Measurements from ENCODE around the gene OR2T27. TPM values are rescaled to one million over a fixed set of nuclear protein-coding genes. Genes with fewer than 3 reads are reported as not detected.

Gene OR2T27
- total and polyA plus RNA-seq, 2 of the 4 experiments (the other 2 are of a cell fraction) = not detected

- BruUV-seq (replicated peaks) = no TSS peak
- no peaks in the 10 kb centered on the region for H3K79me1 ChIP-seq (ENCODE audit: low read depth in 1 of 2, low read length in 2 of 2)
- no peak overlapping the region for H2BK120ac ChIP-seq (ENCODE audit: low read depth, low read length)
- no CpG with 5 or more reads among the region's 2 CpGs for WGBS, 2 experiments (ENCODE audit: extremely low coverage in 2 of 2, insufficient read length in 1 of 2)
- dilution Hi-C loops (cut with HindIII; ENCODE audit: low sequenced_read_pairs, unreplicated experiment) = no loop called here
- H3K9ac ChIP-seq (ENCODE audit: low read depth, low read length) = no peak overlapping the region
- H2AK9ac ChIP-seq (replicated peaks; ENCODE audit: low read depth, low read length, poor library complexity) = no peak overlapping the region
- peaks cover 12% of the 10 kb centered on the region; the same call in 1 of the 2 replicates for H3K9me3 ChIP-seq (ENCODE audit: control insufficient read depth, insufficient read depth, low read length)
- no peak overlapping the region for H4K5ac ChIP-seq (ENCODE audit: low read depth, low read length)
- no peaks in the 10 kb centered on the region for H3K9me1 ChIP-seq (ENCODE audit: insufficient read depth, low read length)
- no peaks in the 10 kb centered on the region for H3K4me1 ChIP-seq (ENCODE audit: control insufficient read depth, insufficient read depth, low read length)
- H2BK5ac ChIP-seq (ENCODE audit: low read depth, low read length, poor library complexity, severe bottlenecking) = no peak overlapping the region
- no peak overlapping the region for H3K23ac ChIP-seq (ENCODE audit: low read depth, low read length)
- H4K20me1 ChIP-seq (ENCODE audit: insufficient read depth, low read length) = no peaks in the 10 kb centered on the region
- H3K36me3 ChIP-seq (ENCODE audit: control insufficient read depth, insufficient read depth, low read length) = no peaks in the 10 kb centered on the region
- ATAC-seq (ENCODE audit: low read depth) (no peak), DNase-seq (no peak)
- ChIA-PET CTCF (no interaction called here), POLR2A (ENCODE audit: unreplicated experiment) (no interaction called here)
- intact Hi-C loops (cut with micrococcal nuclease) = no loop called here
- H3K14ac ChIP-seq (replicated peaks; ENCODE audit: low read depth, low read length) = no peak overlapping the region
- no peak overlapping the region for H3K56ac ChIP-seq (ENCODE audit: extremely low read depth, insufficient read depth, low read length)
- no peak overlapping the region for H2BK20ac ChIP-seq (ENCODE audit: low read depth, low read length)
- no peaks in the 10 kb centered on the region for H3K27me3 ChIP-seq (ENCODE audit: control insufficient read depth, insufficient read depth, low read length)
- in situ Hi-C loops (cut with MboI; ENCODE audit: low sequenced_read_pairs) = no loop called here
- H3K4ac ChIP-seq (ENCODE audit: low read depth, low read length) = no peak overlapping the region
- H2AK5ac ChIP-seq (ENCODE audit: low read depth, low read length) = no peak overlapping the region
- no peak overlapping the region for H3K4me3 ChIP-seq (ENCODE audit: insufficient read depth, low read depth, low read length)
- no peak overlapping the region for H3K18ac ChIP-seq (ENCODE audit: low read depth, low read length)
- no peak for TF ChIP-seq RFX5 (IDR thresholded peaks at IDR 0.05; ENCODE audit: low read depth, low read length)
- H3K4me2 ChIP-seq (ENCODE audit: low read depth, low read length) = no peak overlapping the region
- no peak overlapping the region for H2BK15ac ChIP-seq (ENCODE audit: low read depth, low read length)
- no peak overlapping the region for H2AFZ ChIP-seq (replicated peaks; ENCODE audit: low read length, poor library complexity)
- H4K8ac ChIP-seq (ENCODE audit: low read depth in 2 of 2, low read length in 2 of 2) = no peak overlapping the region
- H3K27ac ChIP-seq (ENCODE audit: insufficient read depth, low read length) = no peak overlapping the region
- H4K91ac ChIP-seq (ENCODE audit: insufficient read depth, low read depth, low read length) = no peak overlapping the region
Measured at GRCh38 chr1:248704606-248705005, 49.3 kb upstream of the OR2T27 start.

All from IMR-90 (cell line).